Myocyte (in vitro differentiated cells): ENCODE measurements around the gene CHN2. TPM values are rescaled to one million over a fixed set of nuclear protein-coding genes. Genes with fewer than 3 reads are reported as not detected.

ENCODE experiments used
- DNase-seq: peaks from one replicate; pipeline ENCODE4 v3.0.0-alpha.2; 2012; ENCODE audit warnings: low read depth
- total RNA-seq: library from RNA; depleted of rRNA; stranded (reverse); fragments of >200 nt; gene quantifications from 2 replicates; pipeline ENCODE4 v1.2.3, GENCODE V29; 2014

Gene CHN2
- total RNA-seq, 1 donor from 2014 or later, result 3.2 TPM

- no peak for DNase-seq
Measured at GRCh38 chr7:29386196-29386765, 191.7 kb downstream of the CHN2 start.

- DNase-seq, result no peak
Measured at GRCh38 chr7:29391262-29391661, 196.7 kb downstream of the CHN2 start.

GRCh38 chr7:29394321-29394720, 199.7 kb downstream of the CHN2 start:
- DNase-seq, result no peak

GRCh38 chr7:29396563-29396962, 202.0 kb downstream of the CHN2 start:
- no peak for DNase-seq

- DNase-seq, result no peak
Measured at GRCh38 chr7:29397398-29397797, 202.8 kb downstream of the CHN2 start.

- DNase-seq, result no peak
Measured at GRCh38 chr7:29398011-29398410, 203.4 kb downstream of the CHN2 start.

- DNase-seq, result no peak
Measured at GRCh38 chr7:29400437-29400836, 205.9 kb downstream of the CHN2 start.

GRCh38 chr7:29401769-29402168, 207.2 kb downstream of the CHN2 start:
- no peak for DNase-seq

- no peak for DNase-seq
Measured at GRCh38 chr7:29405891-29406290, 211.3 kb downstream of the CHN2 start.

GRCh38 chr7:29406366-29406765, 211.8 kb downstream of the CHN2 start:
- no peak for DNase-seq

GRCh38 chr7:29408841-29409243, 214.3 kb downstream of the CHN2 start:
- DNase-seq, result peak; percentile 86

- DNase-seq, result no peak
Measured at GRCh38 chr7:29410996-29411395, 216.4 kb downstream of the CHN2 start.

- DNase-seq, result no peak
Measured at GRCh38 chr7:29412912-29413311, 218.3 kb downstream of the CHN2 start.

- no peak for DNase-seq
Measured at GRCh38 chr7:29413626-29414136, 219.1 kb downstream of the CHN2 start.

- no peak for DNase-seq
Measured at GRCh38 chr7:29414216-29414615, 219.6 kb downstream of the CHN2 start.

- no peak for DNase-seq
Measured at GRCh38 chr7:29415215-29415614, 220.6 kb downstream of the CHN2 start.

- no peak for DNase-seq
Measured at GRCh38 chr7:29416276-29416937, 221.8 kb downstream of the CHN2 start.

GRCh38 chr7:29416938-29417305, 222.3 kb downstream of the CHN2 start:
- no peak for DNase-seq

GRCh38 chr7:29418056-29418455, 223.5 kb downstream of the CHN2 start:
- DNase-seq, result no peak

GRCh38 chr7:29418651-29419050, 224.1 kb downstream of the CHN2 start:
- no peak for DNase-seq

- DNase-seq, result no peak
Measured at GRCh38 chr7:29420011-29420410, 225.4 kb downstream of the CHN2 start.

- no peak for DNase-seq
Measured at GRCh38 chr7:29421010-29421956, 226.7 kb downstream of the CHN2 start.
